GM21526 (cell line): ENCODE data around the gene ARID1B.

Experiments
- ATAC-seq: cut with Tn5 transposase; IDR thresholded peaks from one replicate; pipeline ENCODE4 v1.9.1; 2021; ENCODE audit warnings: moderate library complexity; ENCODE audit not compliant: unreplicated experiment, low FRiP score

Gene ARID1B

GRCh38 chr6:156776840-156777576 is at the start of gene ARID1B:
Gene ARID1B, plus strand, starts transcription at chr6:156777378. Its CDS starts 303 bp downstream, at chr6:156777681.
- ATAC-seq, result peak; percentile 43

- ATAC-seq, result no peak
Measured at GRCh38 chr6:156727715-156728385, 49.3 kb upstream of the ARID1B start.

GRCh38 chr6:156729248-156729647 is 47.9 kb upstream of the ARID1B start:
- no peak for ATAC-seq

GRCh38 chr6:156731396-156731795 is 45.8 kb upstream of the ARID1B start:
- no peak for ATAC-seq

- ATAC-seq, result no peak
Measured at GRCh38 chr6:156735751-156736150, 41.4 kb upstream of the ARID1B start.

DNA sequence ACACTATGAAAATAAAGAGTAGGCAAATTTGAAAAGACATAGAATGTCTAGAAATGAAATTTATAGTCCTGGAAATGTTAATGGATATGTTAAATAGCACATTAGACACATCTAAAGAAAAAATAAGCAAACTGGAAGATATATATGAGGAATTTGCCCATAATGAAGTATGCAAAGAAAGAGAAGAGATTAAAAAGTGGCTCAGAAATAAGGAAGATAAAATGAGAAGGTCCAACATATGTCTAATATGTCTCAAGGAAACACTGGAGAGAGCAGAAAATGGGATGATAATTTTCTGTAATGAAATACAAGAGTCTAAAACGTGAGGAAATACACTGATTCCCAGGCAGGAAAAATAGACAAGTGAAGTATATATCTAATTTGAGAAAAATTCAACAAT is 36.6 kb upstream of the ARID1B start:
- no peak for ATAC-seq

- no peak for ATAC-seq
Measured at GRCh38 chr6:156741287-156742073, 35.7 kb upstream of the ARID1B start.

- no peak for ATAC-seq
Measured at GRCh38 chr6:156747715-156748114, 29.5 kb upstream of the ARID1B start.

DNA sequence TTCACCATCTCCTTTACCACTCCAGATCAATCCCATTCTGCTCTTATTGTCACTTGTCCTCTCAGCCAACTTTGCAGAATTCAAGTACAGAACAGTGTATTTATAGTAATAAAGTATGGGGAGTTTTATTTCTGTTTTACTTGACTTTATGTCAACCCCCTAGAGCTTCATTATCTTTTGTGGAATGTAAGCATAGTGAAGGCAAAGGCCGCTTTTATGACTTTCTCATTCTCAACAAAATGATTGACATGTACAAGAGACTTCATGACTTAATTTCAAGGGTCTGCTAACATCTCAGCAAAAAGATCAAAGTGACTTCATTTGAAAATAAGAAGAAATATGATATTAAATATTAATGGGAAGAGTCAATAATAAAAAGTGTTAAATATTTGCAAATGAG is 28.7 kb upstream of the ARID1B start:
- no peak for ATAC-seq

GRCh38 chr6:156752666-156753301 is 24.4 kb upstream of the ARID1B start:
- peak; percentile 57 for ATAC-seq

- ATAC-seq, result no peak
Measured at GRCh38 chr6:156756630-156757610, 20.3 kb upstream of the ARID1B start.

DNA sequence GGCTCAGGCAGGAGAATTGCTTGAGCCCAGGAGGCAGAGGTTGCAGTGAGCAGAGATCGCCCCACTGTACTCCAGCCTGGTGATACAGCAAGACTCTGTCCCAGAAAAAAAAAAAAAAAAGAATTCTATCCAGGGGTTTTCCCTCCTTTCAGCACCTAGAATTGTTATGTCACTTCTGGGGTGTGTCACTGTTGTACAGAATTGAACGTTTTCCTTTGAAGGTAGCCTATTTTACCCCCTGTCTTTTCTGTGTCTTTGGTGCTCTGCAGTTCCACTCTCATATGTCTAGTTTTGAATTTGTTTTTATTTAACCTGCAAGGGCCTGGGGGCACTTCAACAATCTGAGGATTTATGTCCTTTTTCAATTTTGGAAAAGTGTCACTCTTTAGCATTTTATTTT is 19.3 kb upstream of the ARID1B start:
- no peak for ATAC-seq

- ATAC-seq, result no peak
Measured at GRCh38 chr6:156760377-156760776, 16.8 kb upstream of the ARID1B start.

- no peak for ATAC-seq
Measured at GRCh38 chr6:156762547-156762946, 14.6 kb upstream of the ARID1B start.

GRCh38 chr6:156765117-156765516 is 12.1 kb upstream of the ARID1B start:
- ATAC-seq, result no peak

DNA sequence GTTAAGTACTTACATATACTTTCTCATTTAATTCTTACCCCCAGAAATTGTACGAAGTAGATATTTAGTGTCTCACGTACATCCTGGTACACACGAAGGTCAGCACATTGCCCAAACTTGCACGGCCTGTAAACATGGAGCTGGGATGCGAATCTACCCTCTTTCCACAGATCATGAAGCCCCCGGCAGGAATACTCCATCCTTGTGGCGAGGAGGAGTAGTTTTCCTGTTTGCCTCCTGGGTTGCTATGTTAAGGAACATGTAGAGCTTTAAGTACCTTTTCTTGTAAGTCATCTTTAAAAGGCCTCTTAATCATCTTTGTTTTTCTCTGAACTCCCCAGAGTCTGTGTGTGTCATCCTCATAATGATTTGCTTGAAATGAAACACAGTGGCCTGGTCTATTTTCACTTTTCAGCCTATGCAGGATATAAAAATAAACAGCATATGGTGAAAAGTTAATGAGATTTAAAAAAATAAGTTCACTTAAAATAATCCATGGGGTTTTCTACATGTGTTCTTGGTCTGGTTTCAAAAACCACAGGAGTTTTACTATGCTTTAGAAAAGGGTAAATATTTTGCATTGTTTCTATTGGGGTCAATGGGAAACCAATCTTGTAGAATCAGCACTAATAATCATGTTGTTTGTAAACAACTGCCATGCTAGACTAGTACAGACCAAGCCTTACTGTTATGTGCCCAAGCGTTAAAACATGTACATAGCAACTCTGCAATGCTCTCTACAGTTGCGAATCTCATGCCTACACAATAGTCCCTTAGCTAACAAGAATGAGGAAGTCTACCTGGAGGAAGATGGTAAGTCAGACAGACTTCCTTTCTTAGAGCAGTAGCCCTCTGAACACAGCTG is 9.3 kb upstream of the ARID1B start:
- ATAC-seq, result peak; percentile 91

- no peak for ATAC-seq
Measured at GRCh38 chr6:156771047-156771446, 6.1 kb upstream of the ARID1B start.

DNA sequence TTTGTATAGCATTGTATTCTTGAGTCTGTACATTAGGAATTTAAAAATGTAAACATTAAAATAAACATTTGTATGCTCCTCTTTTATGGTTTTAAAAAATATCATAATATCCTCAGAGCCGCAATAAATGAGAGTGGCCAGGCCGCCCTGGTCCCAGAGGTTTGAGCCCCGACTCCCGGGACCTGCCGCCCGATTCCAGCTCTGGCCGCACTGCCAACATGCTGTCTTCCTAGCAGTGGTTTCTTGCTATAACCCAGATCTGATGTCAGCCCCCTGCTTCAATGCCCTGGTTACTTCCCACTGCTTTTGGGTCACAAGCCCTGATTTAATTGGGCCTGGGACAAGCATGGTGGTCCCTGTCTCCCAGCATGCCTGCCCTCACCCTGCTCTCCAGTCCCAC is 5.4 kb upstream of the ARID1B start:
- no peak for ATAC-seq

DNA sequence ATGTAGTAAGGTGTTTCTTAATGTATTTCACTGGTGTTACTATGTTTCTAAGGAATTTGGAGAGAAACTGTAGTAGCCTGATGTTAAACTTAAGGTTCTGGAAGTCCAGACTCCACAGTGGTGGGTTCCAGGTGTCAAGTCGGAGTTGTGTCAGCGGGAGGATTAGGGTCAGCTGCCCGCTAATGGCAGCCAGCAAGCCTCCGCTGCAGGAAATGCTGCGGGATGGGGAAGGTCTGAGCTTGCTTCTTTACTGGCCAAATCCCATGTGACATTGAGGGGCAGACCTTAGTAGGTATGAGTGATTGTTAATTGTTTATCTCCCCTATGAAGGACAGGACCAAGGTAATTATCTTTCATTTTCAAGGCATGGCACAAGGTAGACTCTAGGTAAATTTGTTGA is 3.7 kb upstream of the ARID1B start:
- ATAC-seq, result no peak
